HEK293 (cell line): ENCODE results near the gene USP13.

ENCODE experiments used
- IKZF3 ChIP-seq: fragments of 450-650 bp; IDR thresholded peaks from 2 replicates; pipeline ENCODE4 v1.5.0; 2018; ENCODE audit warnings: missing biosample characterization, mild to moderate bottlenecking, missing genetic modification characterization, moderate library complexity
- ZNF223 ChIP-seq: fragments of 450-650 bp; formaldehyde crosslinking; IDR thresholded peaks from 2 replicates; pipeline ENCODE4 v1.5.1; 2016; ENCODE audit warnings: missing biosample characterization, missing genetic modification characterization

- TF ChIP-seq ZNF223 (tag by site-specific recombination) (no peak), IKZF3 (tag by site-specific recombination) (no peak)
Observed at GRCh38 chr3:179672918-179673317, 20.1 kb downstream of the USP13 start.
